ENCODE measurements around the gene VOPP1.
A peak's percentile ranks its signal among the peaks of the same experiment; 100 is the strongest.
"Not testable (repeated sequence)": the region's sequence is repeated elsewhere in the genome, so short reads cannot be mapped to it uniquely, and the experiment has no call there.

VOPP1 gene

GRCh38 chr7:55490099-55490498, 82.2 kb downstream of the VOPP1 start:
- no peak for DNase-seq

GRCh38 chr7:55489552-55489951, 82.8 kb downstream of the VOPP1 start:
- DNase-seq = no peak

- DNase-seq = no peak
Observed at GRCh38 chr7:55488804-55489340, 83.4 kb downstream of the VOPP1 start.

GRCh38 chr7:55488216-55488615, 84.1 kb downstream of the VOPP1 start:
- no peak for DNase-seq

- DNase-seq = no peak
Observed at GRCh38 chr7:55486991-55487390, 85.3 kb downstream of the VOPP1 start.

DNA sequence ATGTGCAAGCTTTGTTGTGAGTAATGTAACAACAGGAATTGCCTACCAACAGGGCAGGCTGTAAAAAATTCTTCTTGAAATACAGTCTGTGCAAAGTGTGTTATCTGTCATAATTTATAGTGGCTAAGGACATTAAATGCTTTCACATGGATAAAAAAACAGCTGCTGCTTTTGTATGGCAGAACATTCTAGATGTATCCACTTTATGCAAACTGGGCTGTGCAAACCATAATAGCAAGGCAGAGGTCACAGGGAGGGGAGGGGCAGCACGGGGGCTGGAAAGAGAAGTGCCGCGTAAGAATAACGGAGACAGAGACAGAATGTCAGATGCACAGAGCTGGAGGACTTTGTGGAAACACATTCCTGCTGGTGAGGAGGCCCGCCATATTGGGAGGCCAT, 86.1 kb downstream of the VOPP1 start:
- no peak for DNase-seq

- no peak for DNase-seq
Observed at GRCh38 chr7:55485501-55486191, 86.7 kb downstream of the VOPP1 start.

GRCh38 chr7:55484834-55485233, 87.5 kb downstream of the VOPP1 start:
- no peak for DNase-seq

- no peak for DNase-seq
Observed at GRCh38 chr7:55484241-55484640, 88.1 kb downstream of the VOPP1 start.

GRCh38 chr7:55483046-55483445, 89.3 kb downstream of the VOPP1 start:
- DNase-seq = no peak

DNA sequence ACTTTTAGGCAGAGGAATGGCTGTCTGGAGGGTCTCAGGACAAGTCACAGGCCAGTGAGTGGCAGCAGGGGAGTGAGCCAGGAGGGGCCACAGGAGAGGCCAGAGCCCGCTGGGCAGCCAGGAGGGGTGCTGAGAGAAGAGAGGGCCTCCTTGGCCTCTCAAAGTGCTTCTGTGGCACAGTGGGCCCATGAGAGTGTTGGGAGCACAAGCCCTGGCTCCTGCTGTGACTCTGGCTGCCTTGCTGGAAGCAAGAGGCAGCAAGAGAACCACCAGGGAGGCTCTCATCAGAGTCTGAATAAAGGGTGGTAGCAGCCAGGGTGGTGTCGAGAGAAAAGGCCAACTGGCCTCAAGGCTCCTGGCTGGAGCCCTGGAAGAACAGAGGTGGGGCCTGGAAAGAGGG, 91.1 kb downstream of the VOPP1 start:
- no peak for DNase-seq

DNA sequence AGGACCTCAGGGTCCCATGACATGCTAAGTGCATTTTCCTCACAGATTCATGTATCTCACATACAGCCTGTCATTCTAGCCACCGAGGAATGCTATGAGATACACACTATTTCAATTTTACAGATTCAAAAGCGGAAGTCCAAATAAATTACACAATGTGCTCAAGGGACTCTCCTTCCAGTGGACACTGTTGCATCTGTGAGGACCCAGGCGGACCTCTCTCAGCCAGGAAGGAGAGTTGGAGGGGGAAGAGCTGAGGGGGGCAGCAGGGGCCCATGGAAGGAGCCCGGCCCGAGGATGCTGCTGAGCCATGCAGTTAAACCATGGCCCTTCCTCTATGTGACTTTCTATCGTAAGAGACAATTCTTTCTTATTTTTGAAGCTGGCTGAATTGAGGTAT, 93.6 kb downstream of the VOPP1 start:
- no peak for DNase-seq

DNA sequence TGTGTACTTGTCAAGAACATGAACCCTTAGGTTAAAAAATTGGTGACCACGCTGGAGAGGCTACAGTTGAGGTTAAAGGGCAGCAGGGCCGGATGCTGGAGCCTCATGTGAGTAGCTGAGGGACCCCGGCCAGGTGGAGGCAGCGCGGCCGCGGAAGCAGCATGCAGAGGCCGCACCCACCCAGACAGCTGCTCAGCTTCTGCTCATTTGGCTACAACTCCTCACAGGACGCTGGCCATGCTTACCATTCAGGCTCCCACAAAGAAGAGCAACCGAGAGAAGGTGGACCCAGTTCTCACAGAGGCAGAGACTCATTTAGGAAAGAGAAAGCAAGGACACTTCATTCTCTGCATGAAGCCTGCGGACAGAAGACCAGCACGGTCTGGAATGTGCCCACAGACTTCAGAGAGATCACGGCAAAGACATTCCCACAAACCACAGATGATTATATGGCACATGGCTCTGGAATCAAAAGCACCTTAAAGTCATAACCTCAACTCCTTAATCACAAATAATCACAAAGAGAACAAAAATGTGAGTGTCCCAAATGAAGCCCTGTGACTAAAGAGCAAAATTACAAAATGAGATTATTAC, 94.4 kb downstream of the VOPP1 start:
- DNase-seq = no peak

GRCh38 chr7:55476852-55477780, 95.2 kb downstream of the VOPP1 start:
- DNase-seq = no peak

- peak in 17 of 58 donors; percentile 16 to 77 (median 29) for DNase-seq
Observed at GRCh38 chr7:55475855-55476803, 96.2 kb downstream of the VOPP1 start.

DNA sequence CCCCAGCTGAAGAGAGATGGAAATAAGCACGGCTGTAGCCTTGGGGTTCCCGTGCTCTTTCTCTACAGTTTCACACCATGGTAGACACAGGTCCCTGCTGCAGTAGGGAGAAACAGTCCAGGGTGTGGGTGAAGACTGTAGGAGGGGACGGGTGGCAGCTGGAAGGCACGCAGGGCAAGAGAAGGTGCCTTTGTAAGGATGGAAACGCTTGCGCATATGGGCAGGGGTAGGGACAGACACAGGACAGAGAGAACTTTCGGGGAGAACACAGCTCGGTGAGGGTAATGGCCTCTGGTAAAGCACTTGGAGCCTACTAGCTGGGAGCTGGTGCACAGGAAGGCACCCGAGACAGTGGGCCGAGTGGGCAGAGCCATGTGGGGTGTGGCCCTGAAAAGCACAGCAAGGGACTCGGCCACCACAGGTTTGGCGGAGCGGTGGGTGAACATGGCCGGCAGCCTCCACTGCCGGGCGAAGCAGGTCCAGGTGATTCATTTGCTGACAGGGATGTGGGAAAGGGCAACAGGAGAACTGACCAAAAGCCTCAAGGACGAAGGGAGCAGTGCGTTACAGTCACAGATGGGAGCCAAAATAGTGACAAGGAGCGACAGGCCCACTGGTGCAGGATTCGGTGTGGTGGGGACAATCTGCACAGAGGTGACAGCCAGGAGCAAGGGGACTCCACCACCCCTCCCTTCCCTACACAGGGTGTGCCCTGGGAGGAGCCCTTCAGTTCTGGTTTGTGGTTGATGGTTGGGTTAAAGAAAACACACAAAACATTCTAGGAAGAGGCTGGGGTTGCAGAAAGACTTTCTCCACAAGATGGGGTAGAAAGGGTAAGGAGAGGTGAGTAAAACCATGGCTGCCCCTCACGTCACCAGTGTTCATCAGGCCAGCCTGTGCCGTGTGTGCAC, 97.1 kb downstream of the VOPP1 start:
- DNase-seq = no peak

DNA sequence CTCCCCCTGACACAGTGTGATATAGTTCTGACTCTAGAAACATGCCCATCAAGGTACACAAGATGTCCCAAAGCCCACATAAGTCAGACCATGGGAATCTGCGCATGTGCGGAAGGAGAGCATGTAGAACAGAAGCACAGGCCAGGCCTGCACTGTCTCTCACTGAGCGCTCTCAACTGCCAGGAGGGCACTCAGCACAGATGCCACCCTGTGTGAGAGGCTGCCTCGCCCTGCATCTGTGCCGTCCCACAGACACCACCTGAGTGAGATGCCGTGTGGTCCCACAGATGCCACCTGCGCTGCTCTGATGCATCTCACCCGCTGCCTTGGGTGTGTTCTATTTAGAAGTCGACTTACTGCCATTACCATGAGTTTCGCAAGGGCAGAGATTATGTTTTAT, 98.4 kb downstream of the VOPP1 start:
- DNase-seq = no peak

GRCh38 chr7:55472928-55473725, 99.2 kb downstream of the VOPP1 start:
- DNase-seq = no peak

DNA sequence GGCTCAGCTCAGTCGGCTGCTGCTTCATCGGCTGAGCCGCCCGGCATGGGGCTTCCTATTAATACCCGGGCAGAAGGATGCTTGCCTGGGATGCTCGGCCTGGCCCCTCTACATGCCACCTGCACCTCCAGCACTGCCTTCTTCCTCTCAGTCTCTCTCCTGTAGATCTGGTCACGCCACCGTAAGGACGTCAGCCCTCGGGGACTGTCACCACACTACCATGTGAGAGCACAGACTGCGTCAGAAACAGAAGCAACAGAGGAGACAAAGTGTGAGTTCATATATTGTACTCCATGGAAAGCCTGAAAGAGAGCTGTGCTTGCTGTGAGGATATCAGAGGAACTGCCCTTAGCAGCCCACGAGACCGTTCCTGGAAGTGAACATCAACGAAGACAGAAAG, 99.9 kb downstream of the VOPP1 start:
- not testable (repeated sequence) for DNase-seq
